ENCODE measurements around the gene CDYL.
A peak's percentile ranks its signal among the peaks of the same experiment; 100 is the strongest.

Gene CDYL

DNA sequence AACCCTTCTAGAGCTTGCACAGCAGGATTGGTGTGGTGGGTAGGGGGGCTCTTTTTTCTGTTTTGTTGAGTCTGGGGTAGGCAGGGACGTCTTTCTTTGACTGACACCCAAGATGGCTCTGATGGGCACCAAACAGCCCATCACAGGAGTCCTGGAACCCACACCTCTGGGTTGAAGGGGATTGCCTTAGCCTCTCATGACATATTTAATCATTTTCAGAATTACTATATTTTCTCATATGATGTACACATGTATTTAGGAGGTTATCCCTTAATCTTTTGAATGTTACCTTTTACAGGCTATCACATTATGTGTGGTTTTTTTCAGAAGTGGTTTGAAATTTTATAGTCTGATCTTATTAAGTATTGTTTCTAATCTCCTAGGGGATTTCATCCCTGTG, 163.0 kb downstream of the CDYL start:
- DNase-seq (no peak), ATAC-seq (peak; percentile 21)
- H3K4me1 Mint-ChIP-seq, result peaks cover 63% of the 10 kb centered on the region
- no peak overlapping the region for H3K4me3 Mint-ChIP-seq
- no peaks in the 10 kb centered on the region for H3K9me3 Mint-ChIP-seq
- H3K36me3 Mint-ChIP-seq (ENCODE audit: low read depth), result peaks cover 22% of the 10 kb centered on the region
- H3K27ac Mint-ChIP-seq, result no peak overlapping the region
- no peaks in the 10 kb centered on the region for H3K27me3 Mint-ChIP-seq

DNA sequence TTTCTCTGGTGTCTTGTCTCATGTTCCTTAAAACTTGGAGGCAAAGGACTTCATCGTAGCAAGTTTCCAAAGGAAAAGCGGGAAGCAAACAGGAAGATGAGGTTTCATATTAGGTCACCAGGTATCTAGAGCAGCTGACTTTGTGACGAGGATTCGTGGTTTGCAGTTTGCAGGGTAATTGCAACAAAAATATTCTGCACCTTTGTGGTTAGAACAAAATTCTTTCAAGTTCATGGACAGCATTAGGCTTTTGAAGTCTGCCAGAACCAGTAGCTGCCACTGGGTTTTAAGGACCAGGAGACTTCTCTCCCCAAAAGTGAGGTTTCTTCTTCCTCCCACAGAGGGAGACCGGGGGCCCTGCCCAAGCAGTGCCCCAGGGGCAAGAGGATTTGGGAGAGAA, 164.2 kb downstream of the CDYL start:
- Mint-ChIP-seq H3K4me1 (peaks cover 51% of the 10 kb centered on the region), H3K4me3 (no peak overlapping the region), H3K27ac (no peak overlapping the region)

DNA sequence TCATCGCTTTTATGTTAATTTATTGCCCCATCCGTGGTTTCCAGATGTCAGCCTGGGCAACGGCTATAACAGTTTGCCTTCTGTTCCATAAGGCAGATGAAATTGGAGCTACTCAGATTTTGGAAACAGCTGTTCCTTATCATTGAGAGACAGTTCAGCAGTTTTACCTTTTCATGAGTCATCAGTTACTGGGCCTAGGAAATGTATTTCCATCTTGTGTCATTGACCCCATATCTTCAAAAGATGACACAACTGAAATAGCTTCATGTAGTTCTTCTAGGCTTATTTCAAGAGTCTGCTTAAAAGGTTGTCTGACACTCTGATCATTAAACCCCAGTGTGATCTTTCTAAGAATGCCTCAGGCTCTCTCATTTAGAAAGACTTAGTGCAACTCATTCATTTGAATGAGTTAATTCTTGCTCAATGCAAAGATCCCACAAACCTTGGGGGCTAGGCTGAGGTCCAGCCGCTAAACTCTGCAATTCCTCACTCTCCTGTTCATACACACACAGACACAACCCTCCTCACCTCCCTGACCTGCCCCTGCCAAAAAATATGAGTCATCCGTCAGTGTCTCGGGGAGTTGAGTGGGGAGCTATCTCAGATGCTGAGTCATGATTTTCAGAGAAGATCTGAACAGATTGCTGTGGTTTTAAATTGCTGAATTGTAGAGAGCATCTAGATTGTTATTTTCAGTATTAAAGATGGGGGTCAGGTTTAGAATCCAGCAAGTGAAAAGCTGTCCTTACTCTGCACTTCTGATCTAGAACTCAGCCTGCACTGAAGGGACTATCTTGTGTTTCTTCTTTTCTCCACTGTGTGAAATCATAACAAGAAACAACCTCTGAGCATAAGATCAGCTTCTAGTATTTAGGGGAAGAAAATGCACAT, 165.8 kb downstream of the CDYL start:
- peak; percentile 28 for DNase-seq
- H3K4me3 Mint-ChIP-seq, result peak overlapping the region; percentile 50
- no peaks in the 10 kb centered on the region for H3K9me3 Mint-ChIP-seq
- H3K27me3 Mint-ChIP-seq, result no peaks in the 10 kb centered on the region
- peaks cover 18% of the 10 kb centered on the region for H3K36me3 Mint-ChIP-seq (ENCODE audit: low read depth)
- peak; percentile 91 for ATAC-seq
- H3K4me1 Mint-ChIP-seq, result peaks cover 41% of the 10 kb centered on the region
- H3K27ac Mint-ChIP-seq, result peak overlapping the region; percentile 64

More for the DNA sequence above, 164.2 kb downstream of the CDYL start:
- Mint-ChIP-seq H3K27me3 (no peaks in the 10 kb centered on the region), H3K36me3 (ENCODE audit: low read depth) (peaks cover 23% of the 10 kb centered on the region), H3K9me3 (no peaks in the 10 kb centered on the region)
- DNase-seq (no peak), ATAC-seq (no peak)

DNA sequence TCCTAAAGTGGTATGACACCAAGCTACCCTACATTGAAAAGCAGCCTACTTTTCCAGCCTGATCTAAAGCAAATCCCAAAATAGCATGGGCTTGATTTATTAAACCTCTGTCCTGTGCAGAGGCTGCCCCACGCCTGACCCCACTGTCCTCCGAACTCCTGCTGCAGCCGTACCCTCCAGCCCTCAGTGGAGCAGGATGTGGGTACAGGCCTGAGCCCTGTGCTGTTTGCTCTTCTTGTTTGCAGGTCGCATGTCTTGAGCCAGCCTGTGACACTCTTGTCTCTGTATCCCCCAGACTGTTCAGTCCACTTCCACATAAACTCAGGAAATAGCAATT, 166.4 kb downstream of the CDYL start:
- no peak overlapping the region for H3K27ac Mint-ChIP-seq
- H3K9me3 Mint-ChIP-seq, result no peaks in the 10 kb centered on the region
- ATAC-seq, result no peak
- peaks cover 41% of the 10 kb centered on the region for H3K4me1 Mint-ChIP-seq
- DNase-seq, result no peak
- H3K36me3 Mint-ChIP-seq (ENCODE audit: low read depth), result peaks cover 16% of the 10 kb centered on the region
- no peaks in the 10 kb centered on the region for H3K27me3 Mint-ChIP-seq
- no peak overlapping the region for H3K4me3 Mint-ChIP-seq

DNA sequence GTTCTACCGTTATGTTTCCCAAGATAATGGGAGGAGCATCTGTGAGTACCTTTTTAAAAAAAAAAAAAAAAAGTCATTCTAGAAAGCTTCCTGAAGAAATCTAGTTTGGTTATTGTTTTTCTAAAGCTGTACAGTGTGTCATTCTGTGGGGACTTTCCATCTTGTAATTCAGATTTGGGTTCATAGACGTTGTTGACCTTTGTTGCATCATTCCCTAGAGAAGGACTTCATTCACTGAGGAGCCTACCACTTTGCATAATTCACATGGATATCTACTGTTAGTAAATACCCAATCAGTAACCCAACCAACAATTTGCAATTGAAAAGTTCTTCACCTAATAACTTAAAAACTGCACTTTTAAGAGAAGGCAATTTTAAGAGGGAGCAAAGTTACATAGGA, 167.5 kb downstream of the CDYL start:
- H3K4me3 Mint-ChIP-seq, result no peak overlapping the region
- H3K27me3 Mint-ChIP-seq, result no peaks in the 10 kb centered on the region
- no peaks in the 10 kb centered on the region for H3K9me3 Mint-ChIP-seq
- peaks cover 12% of the 10 kb centered on the region for H3K36me3 Mint-ChIP-seq (ENCODE audit: low read depth)
- ATAC-seq (no peak), DNase-seq (no peak)
- H3K4me1 Mint-ChIP-seq, result peaks cover 41% of the 10 kb centered on the region
- H3K27ac Mint-ChIP-seq, result no peak overlapping the region

DNA sequence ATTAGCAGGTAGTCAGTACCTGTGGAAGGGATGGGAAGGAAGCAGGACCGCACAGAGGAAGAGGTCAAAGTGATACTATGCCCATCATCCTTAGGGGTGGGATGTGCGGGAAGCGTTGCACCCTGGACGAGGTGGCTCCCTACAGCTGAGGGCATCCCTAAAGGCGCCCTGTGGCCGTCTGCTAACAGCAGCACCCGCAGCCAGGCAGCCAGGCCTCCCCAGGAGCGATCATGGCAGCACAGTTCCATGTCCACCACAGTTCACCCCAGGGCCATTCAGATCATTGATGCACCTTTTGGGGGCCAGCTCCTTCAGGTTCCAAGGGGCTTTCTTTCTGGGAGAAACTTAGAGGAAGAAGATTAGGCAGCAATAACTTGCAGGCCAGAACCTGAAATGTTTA, 168.1 kb downstream of the CDYL start:
- Mint-ChIP-seq H3K4me3 (no peak overlapping the region), H3K9me3 (no peaks in the 10 kb centered on the region), H3K27me3 (no peaks in the 10 kb centered on the region), H3K27ac (no peak overlapping the region), H3K4me1 (peaks cover 36% of the 10 kb centered on the region), H3K36me3 (ENCODE audit: low read depth) (peaks cover 10% of the 10 kb centered on the region)
- ATAC-seq (no peak), DNase-seq (no peak)

DNA sequence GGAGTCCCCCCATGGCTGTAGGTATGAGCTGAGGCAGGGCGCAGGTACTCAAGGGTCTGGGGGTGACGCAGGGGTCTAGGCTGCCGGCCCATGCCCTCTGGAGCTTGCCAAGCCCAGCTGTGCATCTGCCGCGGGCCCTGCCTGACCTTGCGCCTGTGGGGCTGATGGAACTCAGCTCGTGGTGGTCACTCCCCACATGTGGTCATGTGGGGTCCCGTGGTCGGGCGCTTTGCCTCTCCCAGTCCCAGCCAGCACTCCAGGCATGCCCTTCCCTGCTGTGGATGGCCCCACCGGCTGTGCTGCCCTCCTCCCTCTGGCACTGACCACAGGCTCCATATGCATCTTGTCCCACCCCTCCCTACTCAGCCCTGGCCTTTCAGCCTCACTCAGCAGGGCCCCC, 170.3 kb downstream of the CDYL start:
- no peaks in the 10 kb centered on the region for H3K9me3 Mint-ChIP-seq
- no peak overlapping the region for H3K27ac Mint-ChIP-seq
- peaks cover 18% of the 10 kb centered on the region for H3K4me1 Mint-ChIP-seq
- no peak overlapping the region for H3K4me3 Mint-ChIP-seq
- DNase-seq (no peak), ATAC-seq (no peak)
- H3K27me3 Mint-ChIP-seq, result no peaks in the 10 kb centered on the region
- peaks cover 21% of the 10 kb centered on the region for H3K36me3 Mint-ChIP-seq (ENCODE audit: low read depth)

DNA sequence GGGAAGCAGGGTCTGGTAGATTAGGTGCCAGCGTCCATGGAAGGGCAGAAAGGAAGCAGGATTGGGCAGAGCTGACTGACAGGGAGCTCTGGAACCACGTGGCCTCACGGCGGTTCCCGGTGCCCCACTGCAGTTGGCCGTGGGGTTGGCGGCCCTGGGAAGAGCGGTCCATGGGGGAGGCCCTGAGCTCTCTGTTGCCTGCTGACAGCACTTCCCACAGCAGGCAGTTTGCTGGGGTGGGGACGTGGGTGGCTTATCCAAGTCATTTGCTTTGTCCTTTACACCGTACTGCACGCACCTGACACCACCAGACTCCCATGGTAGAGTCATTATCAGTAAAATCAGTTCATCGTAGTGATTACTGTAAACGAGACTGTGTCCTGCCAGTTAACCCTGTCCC, 171.5 kb downstream of the CDYL start:
- Mint-ChIP-seq H3K27ac (no peak overlapping the region), H3K36me3 (ENCODE audit: low read depth) (peaks cover 20% of the 10 kb centered on the region), H3K27me3 (no peaks in the 10 kb centered on the region), H3K9me3 (no peaks in the 10 kb centered on the region), H3K4me3 (no peak overlapping the region), H3K4me1 (peaks cover 7% of the 10 kb centered on the region)
- no peak for ATAC-seq
- DNase-seq, result no peak

DNA sequence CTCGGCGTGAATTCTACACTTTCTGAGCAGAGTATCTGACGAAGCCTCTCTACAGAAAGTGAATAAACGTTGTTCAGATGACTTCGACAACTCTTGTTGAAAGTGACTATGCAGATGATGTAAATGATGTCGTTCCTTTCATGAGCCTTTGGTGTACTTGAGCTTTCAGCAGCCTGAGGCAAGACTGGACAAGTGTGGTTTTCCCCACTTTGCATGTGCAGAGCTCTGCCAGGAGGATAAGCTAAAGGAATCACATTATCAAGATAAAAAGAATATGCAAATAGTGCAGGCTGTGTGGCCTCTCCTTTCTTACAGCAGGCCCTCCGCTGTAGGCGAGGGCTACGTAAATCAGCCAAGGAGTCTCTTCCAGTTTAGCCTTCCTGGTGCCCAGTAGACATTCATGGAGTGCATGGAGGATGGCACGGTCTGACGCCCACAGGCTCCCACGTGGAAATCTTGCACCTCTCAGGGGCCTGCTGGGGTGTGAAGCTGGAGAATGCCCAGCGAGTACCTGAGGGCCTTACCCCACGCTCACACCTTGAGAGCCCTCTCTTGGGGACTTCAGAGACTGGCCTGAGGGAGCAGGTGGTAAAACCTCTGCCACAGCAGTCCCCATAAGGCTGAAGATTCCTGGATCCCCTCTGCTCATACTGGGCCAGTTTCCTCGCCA, 172.7 kb downstream of the CDYL start:
- H3K9me3 Mint-ChIP-seq, result no peaks in the 10 kb centered on the region
- peaks cover 15% of the 10 kb centered on the region for H3K36me3 Mint-ChIP-seq (ENCODE audit: low read depth)
- DNase-seq, result no peak
- no peak overlapping the region for H3K27ac Mint-ChIP-seq
- H3K27me3 Mint-ChIP-seq, result no peaks in the 10 kb centered on the region
- no peak for ATAC-seq
- no peak overlapping the region for H3K4me3 Mint-ChIP-seq
- H3K4me1 Mint-ChIP-seq, result no peaks in the 10 kb centered on the region

DNA sequence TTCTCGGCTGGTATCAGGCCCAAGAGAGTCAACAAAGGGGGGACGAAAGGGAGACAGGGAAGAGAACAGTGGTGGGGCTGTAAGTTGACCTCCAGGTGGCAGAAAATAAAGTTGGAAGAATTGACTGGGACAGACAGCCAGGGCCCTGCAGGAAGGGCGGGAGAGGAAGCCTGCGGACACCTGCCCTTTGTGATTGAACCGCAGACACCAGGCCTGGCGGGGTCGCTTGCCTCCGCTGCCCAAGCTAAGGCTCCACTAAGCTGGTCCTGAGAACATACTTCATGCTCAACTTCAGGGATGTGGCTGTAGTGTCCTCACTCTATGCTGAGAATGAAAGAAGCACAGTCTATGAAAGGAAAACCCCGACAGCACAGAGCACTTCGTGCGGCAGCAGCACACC, 173.9 kb downstream of the CDYL start:
- peak overlapping the region; percentile 8 for H3K27ac Mint-ChIP-seq
- peaks cover 15% of the 10 kb centered on the region for H3K36me3 Mint-ChIP-seq (ENCODE audit: low read depth)
- DNase-seq (no peak), ATAC-seq (no peak)
- H3K9me3 Mint-ChIP-seq, result no peaks in the 10 kb centered on the region
- no peaks in the 10 kb centered on the region for H3K4me1 Mint-ChIP-seq
- H3K4me3 Mint-ChIP-seq, result no peak overlapping the region
- H3K27me3 Mint-ChIP-seq, result no peaks in the 10 kb centered on the region

DNA sequence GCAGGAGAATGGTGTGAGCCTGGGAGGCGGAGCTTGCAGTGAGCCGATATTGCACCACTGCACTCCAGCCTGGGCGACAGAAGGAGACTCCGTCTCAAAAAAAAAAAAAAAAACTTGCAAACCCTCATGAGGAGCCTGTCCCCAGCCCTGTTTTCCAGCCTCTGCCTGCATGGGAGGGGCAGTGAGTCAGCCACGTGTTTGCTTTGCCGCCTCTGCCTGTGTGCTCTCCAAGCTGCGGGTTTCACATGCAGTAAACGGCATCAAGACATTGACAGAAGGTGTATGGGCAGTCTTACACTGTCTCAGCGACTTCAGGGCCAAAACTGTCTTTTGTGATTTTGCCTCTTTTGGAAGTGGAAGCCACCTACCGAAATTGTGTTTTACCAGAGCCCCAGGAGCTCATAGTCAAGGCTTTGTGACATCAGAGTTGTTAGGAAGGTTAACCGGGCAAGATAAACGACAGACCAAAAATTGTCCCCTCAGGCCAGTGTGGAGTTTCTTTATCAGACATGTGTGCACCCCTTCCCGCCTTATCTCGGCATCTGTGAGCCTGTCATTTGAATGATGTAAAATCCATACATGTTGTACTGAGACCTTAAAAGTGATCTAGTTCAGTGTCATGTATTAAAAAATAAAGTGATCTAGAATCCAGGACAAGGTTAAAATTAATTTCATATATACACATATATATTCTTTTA, 174.8 kb downstream of the CDYL start:
- peaks cover 14% of the 10 kb centered on the region for H3K36me3 Mint-ChIP-seq (ENCODE audit: low read depth)

DNA sequence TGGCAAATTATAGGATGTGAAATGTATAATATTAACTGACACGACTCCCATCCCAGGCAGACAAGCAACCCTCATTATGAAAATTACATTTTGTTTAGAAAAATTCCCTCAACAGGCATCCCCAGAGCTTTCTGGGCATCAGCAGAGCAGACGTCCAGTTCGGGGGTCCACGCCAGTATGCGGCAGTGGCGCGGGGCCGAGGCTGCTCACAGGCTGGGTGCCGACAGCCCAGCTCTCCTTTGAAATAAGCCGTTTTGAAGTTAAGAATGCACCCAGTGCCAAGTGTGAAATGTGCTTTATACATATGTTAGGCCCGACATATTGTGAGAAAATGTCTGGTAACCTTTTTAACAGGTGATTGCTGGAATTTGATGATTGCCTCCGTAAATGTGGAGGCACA, 177.2 kb downstream of the CDYL start:
- no peaks in the 10 kb centered on the region for H3K4me1 Mint-ChIP-seq
- peaks cover 14% of the 10 kb centered on the region for H3K36me3 Mint-ChIP-seq (ENCODE audit: low read depth)

More for the DNA sequence above, 174.8 kb downstream of the CDYL start:
- Mint-ChIP-seq H3K27ac (no peak overlapping the region), H3K27me3 (no peaks in the 10 kb centered on the region), H3K4me1 (no peaks in the 10 kb centered on the region), H3K9me3 (no peaks in the 10 kb centered on the region), H3K4me3 (no peak overlapping the region)
- ATAC-seq (no peak), DNase-seq (no peak)

DNA sequence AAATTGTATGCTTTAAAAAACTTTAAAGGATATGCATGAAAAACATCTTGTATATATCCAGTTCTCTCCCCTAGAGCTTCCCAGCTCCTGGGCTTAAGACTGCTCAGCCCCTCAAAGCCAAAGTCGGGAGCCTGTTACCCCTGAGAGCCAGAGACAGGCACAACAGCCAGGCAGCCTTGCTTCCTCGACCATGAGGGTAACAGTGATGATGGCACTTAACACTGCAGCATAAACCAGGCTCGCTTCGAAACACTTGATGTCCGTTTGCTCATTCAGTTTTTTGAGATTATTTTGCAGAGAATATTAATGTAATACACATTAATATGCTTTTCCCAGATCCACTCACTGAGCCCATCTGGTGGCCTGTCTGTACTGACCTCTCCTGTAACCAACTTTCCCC, 180.4 kb downstream of the CDYL start:
- Mint-ChIP-seq H3K9me3 (peaks cover 6% of the 10 kb centered on the region), H3K4me3 (no peak overlapping the region), H3K4me1 (no peaks in the 10 kb centered on the region), H3K27me3 (peaks cover 2% of the 10 kb centered on the region), H3K36me3 (ENCODE audit: low read depth) (peaks cover 3% of the 10 kb centered on the region), H3K27ac (no peak overlapping the region)
- DNase-seq, result no peak
- ATAC-seq, result no peak

More for the DNA sequence above, 177.2 kb downstream of the CDYL start:
- Mint-ChIP-seq H3K27me3 (no peaks in the 10 kb centered on the region), H3K27ac (no peak overlapping the region), H3K4me3 (no peak overlapping the region), H3K9me3 (no peaks in the 10 kb centered on the region)
- ATAC-seq (no peak), DNase-seq (no peak)

DNA sequence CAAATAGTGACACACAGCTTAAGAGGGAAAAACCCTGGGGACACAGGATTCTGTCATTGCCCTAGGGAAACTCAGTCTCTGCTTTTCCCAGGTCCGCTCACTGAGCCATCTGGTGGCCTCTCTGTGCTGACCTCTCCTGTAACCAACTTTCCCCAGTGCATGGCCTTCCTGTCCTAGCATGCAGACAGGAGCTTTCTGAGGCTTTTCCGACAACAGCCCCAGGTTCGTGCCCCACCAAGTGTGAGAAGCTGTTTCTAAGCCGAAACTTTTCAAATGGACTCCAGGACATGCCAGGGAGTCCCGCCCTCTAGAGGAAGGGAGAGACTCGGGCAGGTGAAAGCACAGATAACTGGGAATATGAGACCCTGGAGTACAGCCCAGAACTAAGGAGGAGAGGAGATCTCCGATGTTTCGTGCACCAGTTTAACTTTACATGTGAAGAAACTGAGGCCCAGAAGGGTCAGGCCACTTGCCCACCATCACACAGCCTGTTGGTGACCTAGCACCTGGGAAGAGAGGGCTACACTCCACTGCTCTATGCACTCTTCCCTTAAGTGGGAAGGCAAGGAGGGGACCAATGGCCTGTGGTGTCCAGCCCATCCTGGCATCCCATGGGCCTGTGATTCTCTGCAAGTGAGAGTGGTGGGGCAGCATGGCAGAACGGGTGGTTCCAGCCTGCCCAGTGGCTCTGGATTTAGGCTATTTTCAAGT, 181.5 kb downstream of the CDYL start:
- Mint-ChIP-seq H3K36me3 (ENCODE audit: low read depth) (peaks cover 1% of the 10 kb centered on the region), H3K9me3 (peaks cover 6% of the 10 kb centered on the region), H3K4me1 (no peaks in the 10 kb centered on the region), H3K27me3 (peaks cover 2% of the 10 kb centered on the region), H3K27ac (no peak overlapping the region), H3K4me3 (no peak overlapping the region)
- no peak for ATAC-seq
- DNase-seq, result no peak

Measured in activated naive CD8-positive, alpha-beta T cell treated with anti-CD3 and anti-CD28 coated beads, Interleukin-2, amount 50 U/mL, for 24 hours (primary cell).